GM10847 (cell line): ENCODE measurements around the gene SOWAHC.

Experiments
- POLR2A ChIP-seq: IDR thresholded peaks from 2 replicates; pipeline ENCODE4 v1.6.1; 2011; ENCODE audit not compliant: insufficient read length; ENCODE audit errors: extremely low read depth

Gene SOWAHC

GRCh38 chr2:109609352-109610024 is 4.7 kb upstream of the SOWAHC start:
- TF ChIP-seq POLR2A, result no peak

GRCh38 chr2:109611467-109612095 is 2.6 kb upstream of the SOWAHC start:
- no peak for TF ChIP-seq POLR2A

GRCh38 chr2:109613081-109613921 is 863 bp upstream of the SOWAHC start:
- peak; percentile 22 for TF ChIP-seq POLR2A

GRCh38 chr2:109614715-109615636 is 812 bp downstream of the SOWAHC start:
- TF ChIP-seq POLR2A, result no peak

- no peak for TF ChIP-seq POLR2A
These were observed 1.5 kb downstream of the SOWAHC start for GRCh38 chr2:109615637-109616144.

GRCh38 chr2:109616184-109616583 is 2.0 kb downstream of the SOWAHC start:
- no peak for TF ChIP-seq POLR2A

GRCh38 chr2:109619032-109619615 is 5.0 kb downstream of the SOWAHC start:
- TF ChIP-seq POLR2A, result no peak

GRCh38 chr2:109623297-109623696 is 9.1 kb downstream of the SOWAHC start:
- TF ChIP-seq POLR2A, result no peak

GRCh38 chr2:109623923-109624322 is 9.8 kb downstream of the SOWAHC start:
- no peak for TF ChIP-seq POLR2A

- no peak for TF ChIP-seq POLR2A
These were observed 10.2 kb downstream of the SOWAHC start for GRCh38 chr2:109624339-109624738.

GRCh38 chr2:109629867-109630266 is 15.7 kb downstream of the SOWAHC start:
- no peak for TF ChIP-seq POLR2A

- TF ChIP-seq POLR2A, result no peak
These were observed 16.6 kb downstream of the SOWAHC start for GRCh38 chr2:109630441-109631430.

- no peak for TF ChIP-seq POLR2A
These were observed 17.6 kb downstream of the SOWAHC start for GRCh38 chr2:109631741-109632140.
